GM21737 (cell line): ENCODE results near the gene HELZ.
"Not testable (repeated sequence)": the region's sequence is repeated elsewhere in the genome, so short reads cannot be mapped to it uniquely, and the experiment has no call there.

ENCODE experiments used
- ATAC-seq: cut with Tn5 transposase; IDR thresholded peaks from one replicate; pipeline ENCODE4 v1.9.1; 2021; ENCODE audit warnings: mild to moderate bottlenecking, moderate library complexity; ENCODE audit not compliant: unreplicated experiment

Gene HELZ

GRCh38 chr17:67271187-67271586, 26.2 kb upstream of the HELZ start:
- ATAC-seq = not testable (repeated sequence)

GRCh38 chr17:67270416-67270815, 25.4 kb upstream of the HELZ start:
- ATAC-seq = no peak

GRCh38 chr17:67266496-67266895, 21.5 kb upstream of the HELZ start:
- ATAC-seq = no peak

GRCh38 chr17:67265436-67266019, 20.5 kb upstream of the HELZ start:
- ATAC-seq = no peak

- no peak for ATAC-seq
Observed at GRCh38 chr17:67262435-67263117, 17.6 kb upstream of the HELZ start.

- no peak for ATAC-seq
Observed at GRCh38 chr17:67260170-67260987, 15.4 kb upstream of the HELZ start.

GRCh38 chr17:67258821-67259468, 13.9 kb upstream of the HELZ start:
- no peak for ATAC-seq

- no peak for ATAC-seq
Observed at GRCh38 chr17:67256075-67256732, 11.2 kb upstream of the HELZ start.

GRCh38 chr17:67253384-67253783, 8.4 kb upstream of the HELZ start:
- no peak for ATAC-seq

GRCh38 chr17:67251586-67251985, 6.6 kb upstream of the HELZ start:
- not testable (repeated sequence) for ATAC-seq

- no peak for ATAC-seq
Observed at GRCh38 chr17:67248291-67248690, 3.3 kb upstream of the HELZ start.

GRCh38 chr17:67247416-67247900, 2.5 kb upstream of the HELZ start:
- no peak for ATAC-seq

GRCh38 chr17:67246653-67247415, 1.8 kb upstream of the HELZ start:
- peak; percentile 55 for ATAC-seq

GRCh38 chr17:67246403-67246652, 1.3 kb upstream of the HELZ start:
- ATAC-seq = no peak

- ATAC-seq = no peak
Observed at GRCh38 chr17:67245694-67246402, 852 bp upstream of the HELZ start.

GRCh38 chr17:67244431-67245072, 444 bp downstream of the HELZ start:
- ATAC-seq = peak; percentile 12

GRCh38 chr17:67243284-67243683, 1.7 kb downstream of the HELZ start:
- ATAC-seq = no peak

GRCh38 chr17:67241719-67242341, 3.2 kb downstream of the HELZ start:
- ATAC-seq = no peak

GRCh38 chr17:67239597-67239996, 5.4 kb downstream of the HELZ start:
- ATAC-seq = no peak
